Stimulated activated CD4-positive, alpha-beta T cell treated with anti-CD3 and anti-CD28 coated beads, Interleukin-4, amount 100 ng/mL, for 24 hours (primary cell): ENCODE results near the gene PPP2R3C.
"Not testable (repeated sequence)": the region's sequence is repeated elsewhere in the genome, so short reads cannot be mapped to it uniquely, and the experiment has no call there.

Source experiments
- DNase-seq: peaks from one replicate; pipeline ENCODE4 v3.0.0-alpha.2; 2020

The PPP2R3C gene

GRCh38 chr14:35050652-35051051, 71.1 kb downstream of the PPP2R3C start:
- DNase-seq = no peak

- no peak for DNase-seq
These were observed 73.7 kb downstream of the PPP2R3C start for GRCh38 chr14:35047976-35048513.

- DNase-seq = peak; percentile 41
These were observed 74.8 kb downstream of the PPP2R3C start for GRCh38 chr14:35046751-35047536.

DNA sequence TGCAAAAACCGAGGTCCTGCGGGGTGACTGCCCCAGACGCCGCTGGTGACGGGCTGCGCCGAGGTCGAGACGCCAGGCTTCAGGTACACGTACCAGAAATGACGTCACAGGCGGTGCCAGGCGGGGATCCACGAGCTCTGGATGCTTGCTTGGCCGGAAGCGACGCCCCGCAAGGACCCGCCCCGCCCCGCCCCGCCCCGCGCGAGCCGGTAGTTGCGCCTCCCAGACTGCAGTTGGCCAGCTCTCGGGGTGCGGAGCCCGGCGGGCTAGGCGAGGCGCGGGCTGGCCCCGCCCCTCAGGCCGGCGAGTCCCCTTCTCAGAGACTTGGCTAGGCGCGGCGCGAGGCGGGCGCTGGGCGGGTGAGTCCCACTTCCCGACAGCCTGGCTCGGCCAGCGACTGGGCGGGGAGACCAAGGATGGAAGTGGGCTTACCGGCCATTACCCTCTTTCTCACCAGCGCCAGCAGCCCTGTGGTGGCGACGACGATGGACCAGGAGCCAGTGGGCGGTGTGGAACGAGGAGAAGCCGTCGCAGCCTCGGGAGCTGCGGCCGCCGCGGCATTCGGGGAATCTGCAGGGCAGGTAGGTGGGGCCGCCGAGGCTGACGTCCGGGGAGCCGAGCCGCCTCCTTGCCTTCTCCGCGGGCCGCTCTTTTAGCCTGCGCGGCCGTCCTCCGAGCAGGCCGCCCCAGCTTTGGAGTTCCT, 75.6 kb downstream of the PPP2R3C start, which contains the start of gene FAM177A1:
FAM177A1 (plus strand) TSS at position 225 of the 703 bp plus-strand sequence; CDS start at position 417, 192 bp downstream.
- peak; percentile 98 for DNase-seq

GRCh38 chr14:35045798-35046047, 76.1 kb downstream of the PPP2R3C start:
- no peak for DNase-seq

GRCh38 chr14:35044939-35045797, 76.6 kb downstream of the PPP2R3C start:
- DNase-seq = no peak

DNA sequence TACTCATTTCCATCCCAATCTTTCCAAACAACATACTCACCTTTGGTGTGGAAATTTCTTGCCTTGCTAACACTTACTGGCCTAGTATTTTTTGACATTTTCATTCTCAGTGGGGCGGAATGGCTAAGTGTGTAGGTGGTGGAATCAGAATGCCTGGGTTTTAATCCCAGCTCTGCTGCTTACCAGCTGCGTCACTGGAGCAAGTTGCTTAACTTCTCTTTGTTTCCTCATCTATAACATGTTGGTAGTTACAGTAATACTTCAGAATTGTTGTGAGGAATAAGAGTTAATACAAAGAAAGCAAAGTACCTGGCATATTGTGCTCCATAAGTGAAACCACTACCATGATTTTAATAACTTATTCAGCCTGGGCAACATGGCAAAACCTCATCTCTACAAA, 78.7 kb downstream of the PPP2R3C start:
- no peak for DNase-seq

DNA sequence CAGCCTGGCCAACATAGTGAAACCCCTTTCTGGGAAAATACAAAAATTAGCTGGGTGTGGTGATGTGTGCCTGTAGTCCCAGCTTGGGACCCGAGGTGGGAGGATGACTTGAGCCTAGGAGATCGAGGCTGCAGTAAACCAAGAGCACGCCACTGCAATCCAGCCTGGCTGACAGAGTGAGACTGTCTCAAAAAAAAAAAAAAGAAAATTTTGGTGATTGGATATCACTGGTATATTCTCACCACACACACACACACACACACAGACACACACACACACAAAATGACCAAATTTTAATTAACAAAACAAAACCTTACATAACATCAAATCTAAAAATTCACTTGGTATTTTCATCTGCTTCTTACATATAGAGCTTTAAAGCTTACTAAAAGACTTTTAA, 79.2 kb downstream of the PPP2R3C start:
- no peak for DNase-seq

DNA sequence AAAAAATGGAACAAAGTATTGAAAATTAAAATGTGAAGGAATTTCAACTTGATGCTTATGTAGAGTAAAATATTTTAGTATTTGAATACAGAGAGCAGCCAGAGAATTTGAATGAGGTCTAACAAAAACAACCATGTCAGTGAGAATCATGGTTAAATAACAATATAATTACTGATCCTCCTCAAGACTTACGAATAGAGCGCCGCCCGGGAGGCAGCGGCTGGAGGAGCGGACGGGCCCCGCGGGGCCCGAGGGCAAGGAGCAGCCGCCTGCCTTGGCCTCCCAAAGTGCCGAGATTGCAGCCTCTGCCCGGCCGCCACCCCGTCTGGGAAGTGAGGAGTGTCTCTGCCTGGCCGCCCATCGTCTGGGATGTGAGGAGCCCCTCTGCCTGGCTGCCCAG, 83.5 kb downstream of the PPP2R3C start:
- DNase-seq = not testable (repeated sequence)
